H1 (cell line): ENCODE results near the gene TMEM144. TPM values are rescaled to one million over a fixed set of nuclear protein-coding genes. Genes with fewer than 3 reads are reported as not detected.

ENCODE experiments used
- CTCF ChIA-PET: fragments of 300-600 bp; sonication (Branson Sonifier 250); formaldehyde crosslinking; loops from one replicate; lab custom pipeline; 2021; ENCODE audit not compliant: partially characterized antibody; lab: Charles Lee
- POLR2A ChIA-PET: fragments of 300-600 bp; sonication (Branson Sonifier 250); formaldehyde crosslinking; loops from one replicate; lab custom pipeline; 2021; ENCODE audit warnings: inconsistent platforms; ENCODE audit not compliant: partially characterized antibody; lab: Charles Lee
- DNase-seq, 2 experiments: peaks; one replicate each; pipeline versions ENCODE4 v3.0.0 to v3.0.0-alpha.2; 2010 to 2022; ENCODE audit warnings: low spot score in 2 of 2, low read depth in 1 of 2, mixed read lengths in 1 of 2
- FAIRE-seq: peaks from 2 replicates; lab custom pipeline; 2011; peaks lifted over from hg19 to GRCh38; lab: Jason Lieb, UNC
- H2AFZ ChIP-seq: 2 replicates; pipeline ENCODE4 v1.8.1; 2012; ENCODE audit warnings: low read length, inconsistent platforms
- H2AK5ac ChIP-seq: 2 replicates; pipeline ENCODE4 v1.6.1; 2013; ENCODE audit warnings: low read depth, low read length
- H2BK120ac ChIP-seq: replicated peaks from 2 replicates; pipeline ENCODE3; 2013; ENCODE audit warnings: low read depth, low read length, inconsistent platforms
- H2BK12ac ChIP-seq: 2 replicates; pipeline ENCODE4 v1.6.1; 2013; ENCODE audit warnings: low read depth, low read length
- H2BK15ac ChIP-seq: 2 replicates; pipeline ENCODE4 v1.6.1; 2013; ENCODE audit warnings: low read length
- H2BK20ac ChIP-seq: 2 replicates; pipeline ENCODE4 v1.6.1; 2013; ENCODE audit warnings: low read length
- H2BK5ac ChIP-seq: 2 replicates; pipeline ENCODE4 v1.6.1; 2013; ENCODE audit warnings: low read depth, low read length
- H3K14ac ChIP-seq: 2 replicates; pipeline ENCODE4 v1.6.1; 2013; ENCODE audit warnings: inconsistent platforms; ENCODE audit not compliant: insufficient read length
- H3K18ac ChIP-seq: 2 replicates; pipeline ENCODE4 v1.6.1; 2013; ENCODE audit warnings: low read length; ENCODE audit errors: extremely low read depth
- H3K23ac ChIP-seq: 2 replicates; pipeline ENCODE4 v1.6.1; 2013; ENCODE audit warnings: inconsistent platforms; ENCODE audit not compliant: insufficient read length
- H3K23me2 ChIP-seq: 2 replicates; pipeline ENCODE4 v1.6.1; 2013; ENCODE audit warnings: low read depth, low read length
- H3K27ac ChIP-seq: 2 replicates; pipeline ENCODE4 v1.6.1; 2011; ENCODE audit warnings: low read depth, low read length, inconsistent platforms
- H3K27me3 ChIP-seq, 4 experiments: replicated peaks in 1 of 4; 1 replicate in 1 of 4; 2 replicates in 3 of 4; pipeline versions ENCODE4 v1.6.1 to v1.8.1; 2011 to 2013; ENCODE audit warnings: low read length in 3 of 4, mild to moderate bottlenecking in 3 of 4, inconsistent platforms in 2 of 4, mixed read lengths in 2 of 4, moderate library complexity in 1 of 4; ENCODE audit not compliant: control insufficient read depth in 3 of 4, insufficient read depth in 3 of 4; ENCODE audit errors: extremely low read depth in 1 of 4
- H3K36me3 ChIP-seq, 4 experiments: 2 replicates each; pipeline versions ENCODE4 v1.6.1 to v1.8.1; 2011 to 2013; ENCODE audit warnings: mild to moderate bottlenecking in 4 of 4, low read length in 3 of 4, moderate library complexity in 2 of 4, control low read depth in 1 of 4, inconsistent platforms in 1 of 4; ENCODE audit not compliant: insufficient read depth in 4 of 4, control insufficient read depth in 2 of 4
- H3K4ac ChIP-seq: replicated peaks from 2 replicates; pipeline ENCODE3; 2013; ENCODE audit warnings: low read length, low read depth, mixed read lengths, inconsistent platforms; ENCODE audit not compliant: insufficient read length
- H3K4me1 ChIP-seq, 4 experiments: replicated peaks in 1 of 4; 1 replicate in 1 of 4; 2 replicates in 3 of 4; pipeline versions ENCODE4 v1.6.1 to v1.8.1; 2011 to 2013; ENCODE audit warnings: low read length in 3 of 4, inconsistent platforms in 2 of 4, mixed read lengths in 1 of 4; ENCODE audit not compliant: insufficient read depth in 4 of 4, control insufficient read depth in 3 of 4
- H3K4me2 ChIP-seq, 2 experiments: 2 replicates each; pipeline versions ENCODE4 v1.6.1 to v1.8.1; 2011 to 2013; ENCODE audit warnings: low read depth in 2 of 2, low read length in 2 of 2, control low read depth in 1 of 2, inconsistent platforms in 1 of 2, mild to moderate bottlenecking in 1 of 2; ENCODE audit not compliant: insufficient read depth in 1 of 2
- H3K4me3 ChIP-seq, 4 experiments: fragments of 200-600, 300-600 bp in 1 of 4; sonication (generic), shearing (Covaris generic), sonication (Bioruptor Twin) in 1 of 4; 2 replicates each; pipeline versions ENCODE4 v1.5.1 to v1.8.1; 2011 to 2016; ENCODE audit warnings: low read length in 4 of 4, low read depth in 3 of 4, control low read depth in 2 of 4, inconsistent platforms in 2 of 4, mild to moderate bottlenecking in 2 of 4, mixed read lengths in 1 of 4, moderate library complexity in 1 of 4; ENCODE audit not compliant: insufficient read depth in 2 of 4; ENCODE audit errors: extremely low read depth in 1 of 4
- H3K56ac ChIP-seq: replicated peaks from 2 replicates; pipeline ENCODE3; 2013; ENCODE audit warnings: low read depth, mild to moderate bottlenecking, mixed read lengths, low read length, inconsistent platforms; ENCODE audit not compliant: insufficient read length
- H3K79me1 ChIP-seq: 2 replicates; pipeline ENCODE4 v1.6.1; 2013; ENCODE audit warnings: low read depth, low read length, control low read depth
- H3K79me2 ChIP-seq, 2 experiments: 2 replicates each; pipeline versions ENCODE4 v1.6.1 to v1.8.1; 2012 to 2013; ENCODE audit warnings: low read length in 2 of 2, mild to moderate bottlenecking in 2 of 2, inconsistent platforms in 1 of 2; ENCODE audit not compliant: insufficient read depth in 2 of 2, control insufficient read depth in 1 of 2
- H3K9ac ChIP-seq, 4 experiments: replicated peaks in 1 of 4; 1 replicate in 1 of 4; 2 replicates in 3 of 4; pipeline versions ENCODE4 v1.6.1 to v1.8.1; 2011 to 2013; ENCODE audit warnings: low read depth in 3 of 4, low read length in 3 of 4, control low read depth in 2 of 4, mild to moderate bottlenecking in 2 of 4, moderate library complexity in 2 of 4, inconsistent platforms in 1 of 4; ENCODE audit errors: extremely low read depth in 1 of 4
- H3K9me3 ChIP-seq, 2 experiments: 2 replicates each; pipeline versions ENCODE4 v1.6.1 to v1.8.1; 2012 to 2013; ENCODE audit warnings: mild to moderate bottlenecking in 2 of 2, moderate library complexity in 2 of 2, control low read depth in 1 of 2, inconsistent platforms in 1 of 2, low read depth in 1 of 2, low read length in 1 of 2, mixed read lengths in 1 of 2; ENCODE audit not compliant: insufficient read depth in 2 of 2
- H4K20me1 ChIP-seq, 2 experiments: replicated peaks in 1 of 2; 2 replicates each; pipeline versions ENCODE3 to v1.8.1; 2011 to 2013; ENCODE audit warnings: inconsistent platforms in 2 of 2, low read length in 2 of 2, mild to moderate bottlenecking in 1 of 2; ENCODE audit not compliant: insufficient read depth in 2 of 2, control insufficient read depth in 1 of 2
- H4K5ac ChIP-seq: 2 replicates; pipeline ENCODE4 v1.6.1; 2013; ENCODE audit warnings: low read length, low read depth, mixed read lengths, inconsistent platforms; ENCODE audit not compliant: insufficient read length
- H4K8ac ChIP-seq: 2 replicates; pipeline ENCODE4 v1.8.0; 2013; ENCODE audit warnings: mild to moderate bottlenecking, moderate library complexity, low read length, inconsistent platforms; ENCODE audit not compliant: insufficient read depth; ENCODE audit errors: extremely low read depth
- H4K91ac ChIP-seq: replicated peaks from 2 replicates; pipeline ENCODE3; 2013; ENCODE audit warnings: low read length, mixed read lengths, inconsistent platforms; ENCODE audit not compliant: insufficient read length
- ASH2L ChIP-seq: fragments of 200-600, 300-600 bp; sonication (generic); IDR thresholded peaks from one replicate; pipeline ENCODE4 v1.7.1; 2017; ENCODE audit warnings: low read length
- WGBS, 2 experiments: shearing (Covaris generic) in 1 of 2; methylation state at CpG; one replicate each; pipeline versions ENCODE4 v1.1.6 to v1.1.7; 2013 to 2015; ENCODE audit warnings: low lambda C conversion rate in 2 of 2, mixed read lengths in 2 of 2, inconsistent platforms in 1 of 2, low coverage in 1 of 2, missing lambda C conversion rate in 1 of 2; ENCODE audit not compliant: insufficient replicate concordance in 2 of 2, insufficient coverage in 1 of 2, insufficient read length in 1 of 2; ENCODE audit errors: extremely low coverage in 1 of 2, missing lambda C conversion rate in 1 of 2; 5-methylcytosine and 5-hydroxymethylcytosine counted together
- polyA plus RNA-seq, 7 experiments: library from polyadenylated mRNA; depleted of rRNA in 3 of 7; stranded (reverse) in 5 of 7; unstranded in 2 of 7; fragments of >200 nt in 5 of 7; fragments of 200-250 nt in 2 of 7; gene quantifications; 1 replicate in 5 of 7; 2 replicates in 1 of 7; 4 replicates in 1 of 7; pipeline versions ENCODE4 v1.2.1 to v1.2.3, GENCODE V29; 2011 to 2013; ENCODE audit warnings: missing spikeins in 2 of 7, mixed read lengths in 2 of 7
- total RNA-seq: library from RNA; stranded (reverse); fragmentation: NEBNext Ultra II Directional; extraction: Animal tissue kit (Norgen Biotek cat#: 25700); gene quantifications from 2 replicates; pipeline ENCODE4 v1.2.1, GENCODE V29; 2021

Gene TMEM144
- total and polyA plus RNA-seq, 2 of the 8 experiments (the other 6 are each of a cell fraction or from before 2014, with no cell fraction given), result 1.9 to 2.6 TPM

GRCh38 chr4:158214856-158215255 lies 4.6 kb downstream of the TMEM144 start:
- H3K14ac ChIP-seq, result no peak overlapping the region
- H3K27me3 ChIP-seq, result no peaks in the 10 kb centered on the region
- CTCF ChIA-PET, result interaction anchor here (1.0 kb wide), 2 partner anchors 41 to 428 kb away, joined by 3 read pairs; no protein-coding TSS in a partner anchor
- POLR2A ChIA-PET, result no interaction called here
- H2BK20ac ChIP-seq, result no peak overlapping the region
- H3K23ac ChIP-seq, result no peak overlapping the region
- no peak overlapping the region for H3K9ac ChIP-seq
- no peak overlapping the region for H2BK5ac ChIP-seq
- 100% methylated on average over 1 of the region's 1 CpG; no CpG with 5 or more reads in 1 of the 2 experiments for WGBS, 2 experiments
- no peak overlapping the region for H3K18ac ChIP-seq
- no peak overlapping the region for H3K4ac ChIP-seq
- no peak overlapping the region for H2AK5ac ChIP-seq
- H3K4me1 ChIP-seq, result peaks cover 0 to 4% (median 0%) of the 10 kb centered on the region in 4 experiments; a peak in 1 of 7 replicates
- no peaks in the 10 kb centered on the region; the same call in 1 of the 2 replicates for H3K23me2 ChIP-seq
- no peak overlapping the region for H4K91ac ChIP-seq
- no peaks in the 10 kb centered on the region for H3K36me3 ChIP-seq
- no peak overlapping the region for H3K56ac ChIP-seq
- H3K79me1 ChIP-seq, result no peaks in the 10 kb centered on the region
- no peaks in the 10 kb centered on the region for H3K79me2 ChIP-seq
- DNase-seq, result no peak
- H2AFZ ChIP-seq, result no peak overlapping the region
- no peaks in the 10 kb centered on the region for H3K9me3 ChIP-seq
- no peak overlapping the region for H3K4me2 ChIP-seq
- H2BK15ac ChIP-seq, result no peak overlapping the region
- no peak overlapping the region for H3K4me3 ChIP-seq
- H3K27ac ChIP-seq, result no peak overlapping the region
- no peak overlapping the region for H4K8ac ChIP-seq
- H2BK120ac ChIP-seq, result no peak overlapping the region
- no peak overlapping the region for H4K5ac ChIP-seq
- no peak overlapping the region for H2BK12ac ChIP-seq
- FAIRE-seq, result no peak
- no peaks in the 10 kb centered on the region for H4K20me1 ChIP-seq
- no peak for TF ChIP-seq ASH2L
